Measurements from ENCODE around the gene NCKAP1. TPM values are rescaled to one million over a fixed set of nuclear protein-coding genes. Genes with fewer than 3 reads are reported as not detected.

NCKAP1 gene
- total RNA-seq, 1 experiment from 2014 or later, result 112 TPM

GRCh38 chr2:182920631-182921056 is 117.6 kb downstream of the NCKAP1 start:
- peaks cover 3% of the 10 kb centered on the region for H3K27me3 ChIP-seq (ENCODE audit: insufficient read depth, low read length)
- no peak overlapping the region for H2BK15ac ChIP-seq (ENCODE audit: low read depth, low read length)
- H2BK20ac ChIP-seq (ENCODE audit: low read depth, low read length, poor library complexity, severe bottlenecking), result no peak overlapping the region
- H3K18ac ChIP-seq (ENCODE audit: insufficient read length, low read depth, low read length), result no peak overlapping the region
- no peak overlapping the region for H2BK5ac ChIP-seq (ENCODE audit: insufficient read length, low read length)
- H3K23ac ChIP-seq (ENCODE audit: insufficient read length, low read depth, low read length), result no peak overlapping the region
- no peak for DNase-seq
- no peak overlapping the region for H3K9ac ChIP-seq (ENCODE audit: extremely low read depth, insufficient read length, low read length)
- H2AK5ac ChIP-seq (ENCODE audit: insufficient read length, low read length), result no peak overlapping the region
- no peak overlapping the region for H3K14ac ChIP-seq (ENCODE audit: insufficient read depth, low read length)
- Mint-ChIP-seq H3K9me3 (no peaks in the 10 kb centered on the region), H3K27me3 (ENCODE audit: low read depth) (no peaks in the 10 kb centered on the region), H3K36me3 (ENCODE audit: insufficient read depth in 1 of 3, low read depth in 3 of 3) (peaks cover 18 to 39% (median 34%) of the 10 kb centered on the region in 3 experiments), H3K4me3 (no peak overlapping the region), H3K27ac (peak overlapping the region in 1 of 3 experiments; percentile 48; a peak in 2 of 7 replicates), H3K4me1 (peaks cover 0 to 3% of the 10 kb centered on the region in 2 experiments; a peak in 1 of 4 replicates)
- H2BK120ac ChIP-seq (ENCODE audit: low read depth, low read length, poor library complexity, severe bottlenecking), result no peak overlapping the region
- H3K4ac ChIP-seq (ENCODE audit: low read depth, low read length), result no peak overlapping the region
- H4K20me1 ChIP-seq (ENCODE audit: control insufficient read depth, insufficient read depth, insufficient read length), result no peaks in the 10 kb centered on the region
- H3K9me3 ChIP-seq (ENCODE audit: control insufficient read depth, low read depth, low read length), result no peaks in the 10 kb centered on the region
- H3K23me2 ChIP-seq (ENCODE audit: insufficient read length, low read depth, low read length, poor library complexity, severe bottlenecking), result no peaks in the 10 kb centered on the region
- H3K79me2 ChIP-seq (ENCODE audit: insufficient read depth, low read length), result no peaks in the 10 kb centered on the region
- no peak for TF ChIP-seq CTCF (conservative IDR thresholded peaks at IDR 0.05)
- H3K4me1 ChIP-seq (ENCODE audit: insufficient read depth, low read length), result no peaks in the 10 kb centered on the region
- no peak overlapping the region for H3K4me2 ChIP-seq (ENCODE audit: insufficient read depth, insufficient read length, low read length)
- no peak overlapping the region for H2AFZ ChIP-seq (ENCODE audit: low read length)
- H4K91ac ChIP-seq (ENCODE audit: insufficient read length, low read depth, low read length), result no peak overlapping the region
- H4K8ac ChIP-seq (replicated peaks; ENCODE audit: insufficient read length, low read depth, low read length), result no peak overlapping the region
- H3K27ac ChIP-seq (ENCODE audit: insufficient read length, low read depth, low read length), result no peak overlapping the region
- H3T11ph ChIP-seq (ENCODE audit: low read length), result no peak overlapping the region
- no peak overlapping the region for H3K56ac ChIP-seq (ENCODE audit: insufficient read length, low read depth, low read length)
- no peak overlapping the region for H2BK12ac ChIP-seq (ENCODE audit: insufficient read length, low read depth, low read length)
- H3K79me1 ChIP-seq (ENCODE audit: insufficient read depth, low read depth, low read length, poor library complexity, severe bottlenecking), result no peaks in the 10 kb centered on the region
- no peak overlapping the region for H4K5ac ChIP-seq (ENCODE audit: insufficient read length, low read depth, low read length)
- WGBS (ENCODE audit: extremely low coverage, insufficient read length, low lambda C conversion rate), result no CpG with 5 or more reads among the region's 5 CpGs

All from H9 (cell line).